ENCODE data around the gene HPS3.
"Not testable (repeated sequence)": the region's sequence is repeated elsewhere in the genome, so short reads cannot be mapped to it uniquely, and the experiment has no call there.

Gene HPS3

GRCh38 chr3:149180057-149180573, 50.7 kb downstream of the HPS3 start:
- Histone ChIP-seq H3K9me3 (ENCODE audit: severe bottlenecking) (no peaks in the 10 kb centered on the region), H3K27ac (no peak overlapping the region), H3K27me3 (ENCODE audit: insufficient read depth, low read depth, severe bottlenecking) (no peaks in the 10 kb centered on the region), H3K36me3 (no peaks in the 10 kb centered on the region), H3K4me3 (ENCODE audit: low read depth, low read length) (no peak overlapping the region)
- TF ChIP-seq CTCF (IDR thresholded peaks at IDR 0.05; ENCODE audit: low read depth, low read length): no peak
- DNase-seq: no peak

- Histone ChIP-seq H3K27me3 (ENCODE audit: insufficient read depth, low read depth, severe bottlenecking) (no peaks in the 10 kb centered on the region), H3K27ac (no peak overlapping the region), H3K4me3 (ENCODE audit: low read depth, low read length) (no peak overlapping the region), H3K9me3 (ENCODE audit: severe bottlenecking) (no peaks in the 10 kb centered on the region), H3K36me3 (no peaks in the 10 kb centered on the region)
- DNase-seq: no peak
- TF ChIP-seq CTCF (IDR thresholded peaks at IDR 0.05; ENCODE audit: low read depth, low read length): no peak
Measured at GRCh38 chr3:149181182-149181581, 51.7 kb downstream of the HPS3 start.

GRCh38 chr3:149186219-149186618, 56.8 kb downstream of the HPS3 start:
- no peak for DNase-seq
- Histone ChIP-seq H3K27ac (no peak overlapping the region), H3K4me3 (ENCODE audit: low read depth, low read length) (no peak overlapping the region), H3K27me3 (ENCODE audit: insufficient read depth, low read depth, severe bottlenecking) (no peaks in the 10 kb centered on the region), H3K36me3 (no peaks in the 10 kb centered on the region), H3K9me3 (ENCODE audit: severe bottlenecking) (no peaks in the 10 kb centered on the region)
- no peak for TF ChIP-seq CTCF (IDR thresholded peaks at IDR 0.05; ENCODE audit: low read depth, low read length)

GRCh38 chr3:149186721-149187120, 57.3 kb downstream of the HPS3 start:
- Histone ChIP-seq H3K27ac (no peak overlapping the region), H3K27me3 (ENCODE audit: insufficient read depth, low read depth, severe bottlenecking) (no peaks in the 10 kb centered on the region), H3K9me3 (ENCODE audit: severe bottlenecking) (no peaks in the 10 kb centered on the region), H3K4me3 (ENCODE audit: low read depth, low read length) (no peak overlapping the region), H3K36me3 (no peaks in the 10 kb centered on the region)
- no peak for TF ChIP-seq CTCF (IDR thresholded peaks at IDR 0.05; ENCODE audit: low read depth, low read length)
- no peak for DNase-seq

- Histone ChIP-seq H3K36me3 (no peaks in the 10 kb centered on the region), H3K4me3 (ENCODE audit: low read depth, low read length) (no peak overlapping the region), H3K27ac (no peak overlapping the region), H3K9me3 (ENCODE audit: severe bottlenecking) (no peaks in the 10 kb centered on the region), H3K27me3 (ENCODE audit: insufficient read depth, low read depth, severe bottlenecking) (no peaks in the 10 kb centered on the region)
- TF ChIP-seq CTCF (IDR thresholded peaks at IDR 0.05; ENCODE audit: low read depth, low read length): no peak
- no peak for DNase-seq
Measured at GRCh38 chr3:149188494-149188893, 59.1 kb downstream of the HPS3 start.

- no peak overlapping the region for H3K4me3 ChIP-seq (ENCODE audit: low read depth, low read length)
- TF ChIP-seq CTCF (IDR thresholded peaks at IDR 0.05; ENCODE audit: low read depth, low read length): no peak
- H3K36me3 ChIP-seq: no peaks in the 10 kb centered on the region
- no peaks in the 10 kb centered on the region for H3K27me3 ChIP-seq (ENCODE audit: insufficient read depth, low read depth, severe bottlenecking)
- no peaks in the 10 kb centered on the region for H3K9me3 ChIP-seq (ENCODE audit: severe bottlenecking)
- no peak overlapping the region for H3K27ac ChIP-seq
- no peak for DNase-seq
Measured at GRCh38 chr3:149195221-149195620, 65.8 kb downstream of the HPS3 start.

- Histone ChIP-seq H3K4me3 (ENCODE audit: low read depth, low read length) (peak overlapping the region; percentile 4; the same call in 1 of the 2 replicates), H3K27ac (peak overlapping the region; percentile 46)
- not testable (repeated sequence) for H3K9me3 ChIP-seq (ENCODE audit: severe bottlenecking); H3K36me3 ChIP-seq; DNase-seq; H3K27me3 ChIP-seq (ENCODE audit: insufficient read depth, low read depth, severe bottlenecking)
Measured at GRCh38 chr3:149196805-149197592, 67.6 kb downstream of the HPS3 start.

Measured in WERI-Rb-1 (cell line).